Measurements from ENCODE around the gene FAM50B.
"Not testable (repeated sequence)": the region's sequence is repeated elsewhere in the genome, so short reads cannot be mapped to it uniquely, and the experiment has no call there.

FAM50B gene

DNA sequence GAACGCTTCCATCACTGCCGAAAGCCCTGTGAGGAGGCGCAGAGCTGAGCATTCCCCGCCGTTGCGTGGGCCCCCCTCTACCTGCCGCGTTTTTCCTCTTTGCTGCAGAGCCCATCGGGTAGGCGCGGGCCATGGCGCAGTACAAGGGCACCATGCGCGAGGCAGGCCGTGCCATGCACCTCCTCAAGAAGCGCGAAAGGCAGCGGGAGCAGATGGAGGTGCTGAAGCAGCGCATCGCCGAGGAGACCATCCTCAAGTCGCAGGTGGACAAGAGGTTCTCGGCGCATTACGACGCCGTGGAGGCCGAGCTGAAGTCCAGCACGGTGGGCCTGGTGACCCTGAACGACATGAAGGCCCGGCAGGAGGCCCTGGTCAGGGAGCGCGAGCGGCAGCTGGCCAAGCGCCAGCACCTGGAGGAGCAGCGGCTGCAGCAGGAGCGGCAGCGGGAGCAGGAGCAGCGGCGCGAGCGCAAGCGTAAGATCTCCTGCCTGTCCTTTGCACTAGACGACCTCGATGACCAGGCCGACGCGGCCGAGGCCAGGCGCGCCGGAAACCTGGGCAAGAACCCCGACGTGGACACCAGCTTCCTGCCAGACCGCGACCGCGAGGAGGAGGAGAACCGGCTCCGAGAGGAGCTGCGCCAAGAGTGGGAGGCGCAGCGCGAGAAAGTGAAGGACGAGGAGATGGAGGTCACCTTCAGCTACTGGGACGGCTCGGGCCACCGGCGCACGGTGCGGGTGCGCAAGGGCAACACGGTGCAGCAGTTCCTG is 693 bp downstream of the FAM50B start:
- DNase-seq (ENCODE audit: low read depth in 2 of 2), result no peak

DNA sequence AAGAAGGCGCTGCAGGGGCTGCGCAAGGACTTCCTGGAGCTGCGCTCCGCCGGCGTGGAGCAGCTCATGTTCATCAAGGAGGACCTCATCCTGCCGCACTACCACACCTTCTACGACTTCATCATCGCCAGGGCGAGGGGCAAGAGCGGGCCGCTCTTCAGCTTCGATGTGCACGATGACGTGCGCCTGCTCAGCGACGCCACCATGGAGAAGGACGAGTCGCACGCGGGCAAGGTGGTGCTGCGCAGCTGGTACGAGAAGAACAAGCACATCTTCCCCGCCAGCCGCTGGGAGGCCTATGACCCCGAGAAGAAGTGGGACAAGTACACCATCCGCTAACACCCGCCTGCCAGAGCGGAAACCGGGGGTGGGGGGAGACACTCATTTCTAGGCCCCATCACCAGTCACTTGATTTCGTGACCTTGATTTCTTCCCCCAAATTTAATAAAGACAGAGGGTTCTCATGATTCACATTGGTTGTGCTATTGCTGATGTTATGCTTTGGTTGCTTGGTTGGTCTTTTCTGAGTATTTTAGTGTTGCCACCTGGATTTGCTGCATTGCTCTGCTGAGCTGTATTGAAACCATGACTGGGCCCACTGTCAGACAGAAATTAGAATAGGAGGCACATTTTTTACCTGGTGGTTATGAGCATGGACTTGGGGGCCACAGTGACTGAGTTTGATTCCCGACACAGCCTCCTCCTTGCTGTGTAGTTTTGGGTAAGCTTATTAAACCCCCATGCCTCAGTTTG is 1.5 kb downstream of the FAM50B start:
- DNase-seq (ENCODE audit: low read depth in 2 of 2), result peak; percentile 21 to 59

DNA sequence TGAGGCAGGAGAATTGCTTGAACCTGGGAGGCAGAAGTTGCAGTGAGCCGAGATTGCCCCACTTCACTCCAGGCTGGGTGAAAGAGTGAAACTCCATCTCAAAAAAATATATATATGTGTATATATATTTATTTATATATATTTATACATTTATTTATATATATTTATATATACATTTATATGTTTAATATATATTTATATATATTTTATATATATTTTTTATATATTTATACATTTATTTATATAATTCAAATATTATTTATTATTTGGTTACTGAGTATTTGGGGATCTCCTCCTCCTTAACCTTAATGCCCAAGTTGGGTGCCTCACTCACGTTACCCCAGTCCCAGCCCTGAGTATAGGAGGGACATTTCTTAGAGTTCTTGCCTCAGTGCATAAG is 2.7 kb downstream of the FAM50B start:
- no peak for DNase-seq (ENCODE audit: low read depth in 2 of 2)

DNA sequence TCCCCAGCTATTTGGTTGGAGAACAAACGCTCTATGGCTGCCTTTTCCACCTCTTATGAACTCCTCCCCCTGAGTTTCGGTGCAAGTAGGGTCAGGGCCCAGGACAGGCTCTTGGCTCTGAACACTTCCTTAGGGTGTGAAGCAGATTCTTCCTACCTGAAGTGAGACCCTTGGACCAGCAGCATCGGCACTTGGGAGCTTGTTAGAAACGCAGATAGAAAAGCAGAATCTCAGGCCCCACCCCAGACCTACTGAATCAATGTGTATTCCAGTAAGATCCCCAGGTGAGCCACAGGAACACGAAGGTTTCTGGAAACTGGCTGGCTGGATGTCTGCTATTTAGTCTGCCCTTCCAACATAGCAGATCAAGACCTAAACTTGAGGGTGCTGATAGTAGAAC is 3.2 kb downstream of the FAM50B start:
- DNase-seq (ENCODE audit: low read depth in 2 of 2), result no peak

DNA sequence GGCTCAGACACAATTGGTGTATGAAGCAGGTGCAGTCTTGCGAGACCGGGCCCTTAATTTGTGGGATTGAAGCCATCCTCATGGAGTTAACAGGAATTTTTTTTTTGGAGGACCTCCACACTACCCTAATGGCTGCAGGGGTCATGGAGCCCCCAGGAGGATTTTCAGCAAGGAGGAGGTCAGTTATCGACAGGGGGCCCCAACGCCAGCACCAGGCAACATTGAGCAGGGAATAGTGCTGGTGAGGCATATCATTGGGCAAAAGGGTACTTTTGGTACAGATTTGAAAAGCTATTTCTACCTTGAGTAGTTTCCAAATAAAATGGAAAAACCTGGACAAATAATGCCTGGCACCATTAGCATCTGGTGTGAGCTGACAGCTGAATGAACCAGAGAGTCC is 6.7 kb downstream of the FAM50B start:
- DNase-seq (ENCODE audit: low read depth in 2 of 2), result no peak

DNA sequence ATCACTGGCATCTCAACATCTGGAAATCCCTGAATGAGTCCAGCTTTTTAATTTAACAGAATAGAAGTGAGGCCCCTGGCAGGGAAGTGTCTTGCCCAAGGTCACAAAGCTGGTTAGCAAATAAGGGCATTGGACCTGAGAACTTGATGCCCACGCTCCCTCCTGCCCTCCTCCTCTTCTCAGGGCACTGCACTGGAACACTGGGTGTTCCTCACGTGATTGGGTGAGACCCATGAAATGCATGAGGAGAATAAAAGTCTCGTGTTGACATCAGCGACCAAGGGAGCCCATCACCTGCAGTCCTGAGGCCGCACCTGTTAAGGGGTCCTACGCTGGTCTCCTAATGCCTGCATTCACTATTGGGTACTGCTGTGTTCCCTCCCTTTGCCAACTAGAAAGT is 7.4 kb downstream of the FAM50B start:
- DNase-seq (ENCODE audit: low read depth in 2 of 2), result no peak

DNA sequence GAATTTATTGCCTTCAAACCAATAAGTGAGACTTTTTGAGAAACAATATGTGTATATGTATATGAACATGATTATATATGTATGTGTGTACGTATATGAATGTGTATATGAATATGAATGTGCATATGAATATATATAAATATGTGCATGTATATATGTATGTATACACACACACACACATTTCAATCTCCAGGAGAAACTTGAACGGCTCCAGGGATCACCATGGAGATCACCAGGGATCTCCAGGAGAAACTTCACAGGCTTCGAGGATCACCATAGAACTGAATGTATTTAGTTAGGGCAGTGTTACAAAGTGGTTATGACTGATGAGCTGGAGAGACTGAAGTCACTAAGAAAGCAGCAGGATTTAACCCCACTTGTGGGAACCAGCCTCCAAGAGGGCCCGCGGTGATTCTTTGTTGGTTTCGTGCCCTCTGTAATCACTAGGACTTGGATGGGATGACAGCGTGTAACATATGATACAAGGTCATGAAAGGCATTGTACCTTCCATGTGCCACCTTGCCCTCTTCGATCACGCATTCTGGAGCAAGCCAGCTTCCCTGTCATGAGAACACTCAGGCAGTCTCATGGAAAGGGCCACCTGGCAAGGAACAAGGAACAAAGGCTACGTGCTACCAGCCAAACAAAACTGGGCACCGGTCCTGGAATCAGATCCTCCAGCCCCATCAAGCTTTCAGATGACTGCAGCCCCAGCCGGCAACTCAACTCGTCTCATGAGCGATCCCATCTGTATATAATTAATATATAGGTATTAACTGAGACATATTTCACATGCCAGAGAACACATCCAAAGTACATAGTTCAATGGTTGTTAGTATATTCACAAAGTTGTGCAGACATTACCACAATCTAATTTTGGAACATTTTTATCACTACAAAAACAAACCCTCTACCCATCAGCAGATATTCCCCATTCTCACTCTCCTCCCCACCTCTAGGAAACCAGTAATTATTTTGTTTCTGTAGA is 8.6 kb downstream of the FAM50B start:
- DNase-seq (ENCODE audit: low read depth in 2 of 2), result no peak

DNA sequence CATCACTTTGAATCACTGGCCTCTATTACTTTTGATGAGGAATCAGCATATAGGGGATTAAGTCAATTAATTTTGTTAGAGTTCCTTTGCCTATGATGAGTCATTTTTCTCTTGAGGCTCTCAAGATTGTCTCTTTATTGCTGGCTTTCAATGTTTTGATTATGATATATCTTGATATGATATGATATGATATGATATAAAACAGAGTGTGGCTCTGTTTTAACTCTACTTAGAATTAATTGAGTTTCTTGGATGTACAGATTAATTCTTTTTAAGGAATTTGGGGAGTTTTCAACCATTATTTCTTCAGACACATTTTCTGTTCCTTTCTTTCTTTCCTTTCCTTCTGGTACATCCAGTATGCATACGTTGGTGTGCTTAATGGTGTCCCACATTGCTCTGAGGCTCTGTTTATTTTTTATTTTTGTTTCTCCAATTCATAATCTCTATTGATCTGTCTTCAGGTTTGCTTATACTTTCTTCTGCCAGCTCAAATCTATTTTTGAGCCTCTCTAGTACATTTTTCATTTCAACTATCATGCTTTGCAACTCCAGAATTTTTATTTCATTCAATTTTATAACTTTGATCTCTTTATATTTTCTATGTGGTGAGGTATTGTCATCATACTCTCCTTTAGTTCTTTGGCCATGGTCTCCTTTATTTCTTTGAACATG is 10.8 kb downstream of the FAM50B start:
- no peak for DNase-seq (ENCODE audit: low read depth in 2 of 2)

DNA sequence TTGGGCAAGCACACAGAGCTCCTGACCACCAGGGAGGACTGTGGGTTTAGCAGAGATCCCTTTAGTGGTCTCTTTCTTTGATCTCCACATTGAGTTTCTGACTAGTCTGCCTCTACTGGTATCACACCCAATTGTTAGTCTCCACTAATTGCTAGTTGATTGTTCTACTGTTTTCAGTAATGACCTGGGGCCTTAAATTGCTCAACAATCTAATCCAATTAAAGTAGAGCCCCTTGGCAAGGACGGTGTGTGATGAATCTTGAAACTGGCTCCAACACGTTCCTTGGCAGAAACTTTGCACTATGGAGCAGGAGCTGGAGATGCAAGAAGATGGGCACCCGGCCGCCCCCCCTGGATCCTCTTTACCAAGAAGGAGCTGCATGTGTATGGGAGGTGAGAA is 12.3 kb downstream of the FAM50B start:
- no peak for DNase-seq (ENCODE audit: low read depth in 2 of 2)

DNA sequence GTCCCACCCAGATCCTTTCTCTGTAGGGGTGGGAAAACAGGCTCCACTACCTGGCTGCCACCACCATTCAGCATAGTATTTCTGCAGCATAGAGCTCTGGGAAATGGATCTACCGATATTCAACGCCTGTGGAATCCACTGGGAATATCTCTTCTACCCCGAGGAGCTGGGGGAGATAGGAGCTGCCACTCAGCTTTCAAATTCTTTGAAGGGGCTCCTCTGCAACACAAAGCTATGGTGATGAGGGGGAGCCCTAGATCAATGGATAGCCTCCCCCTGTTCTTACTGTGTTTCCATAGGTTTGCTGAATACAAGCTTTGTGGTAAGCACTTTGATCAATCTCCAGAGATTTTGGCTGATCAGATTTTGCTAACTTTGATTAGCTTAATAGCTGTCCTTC is 12.9 kb downstream of the FAM50B start:
- no peak for DNase-seq (ENCODE audit: low read depth in 2 of 2)

DNA sequence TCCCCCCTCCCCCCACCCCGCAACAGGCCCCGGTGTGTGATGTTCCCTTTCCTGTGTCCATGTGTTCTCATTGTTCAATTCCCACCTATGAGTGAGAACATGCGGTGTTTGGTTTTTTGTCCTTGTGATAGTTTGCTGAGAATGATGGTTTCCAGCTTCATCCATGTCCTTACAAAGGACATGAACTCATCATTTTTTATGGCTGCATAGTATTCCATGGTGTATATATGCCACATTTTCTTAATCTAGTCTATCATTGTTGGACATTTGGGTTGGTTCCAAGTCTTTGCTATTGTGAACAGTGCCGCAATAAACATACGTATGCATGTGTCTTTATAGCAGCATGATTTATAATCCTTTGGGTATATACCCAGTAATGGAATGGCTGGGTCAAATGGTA is 14.1 kb downstream of the FAM50B start:
- not testable (repeated sequence) for DNase-seq (ENCODE audit: low read depth in 2 of 2)

DNA sequence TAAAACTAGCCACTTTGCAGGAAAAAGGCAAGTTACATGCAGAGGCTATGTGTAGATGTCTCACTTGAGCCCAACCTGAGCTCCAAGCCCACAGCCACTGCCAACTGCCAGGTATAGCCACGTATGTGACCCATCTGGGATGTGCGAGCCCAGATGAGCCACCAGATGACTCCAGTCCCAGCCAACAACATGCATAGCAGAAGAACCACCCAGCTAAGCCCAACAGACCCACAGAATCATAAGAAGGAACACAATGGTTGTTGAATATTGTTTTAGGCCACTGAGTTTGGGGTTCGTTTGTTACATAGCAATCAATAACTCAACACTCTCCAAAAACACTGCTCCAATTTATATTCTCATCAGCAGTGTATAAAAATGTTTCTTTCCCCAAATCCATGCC is 16.3 kb downstream of the FAM50B start:
- DNase-seq (ENCODE audit: low read depth in 2 of 2), result no peak

DNA sequence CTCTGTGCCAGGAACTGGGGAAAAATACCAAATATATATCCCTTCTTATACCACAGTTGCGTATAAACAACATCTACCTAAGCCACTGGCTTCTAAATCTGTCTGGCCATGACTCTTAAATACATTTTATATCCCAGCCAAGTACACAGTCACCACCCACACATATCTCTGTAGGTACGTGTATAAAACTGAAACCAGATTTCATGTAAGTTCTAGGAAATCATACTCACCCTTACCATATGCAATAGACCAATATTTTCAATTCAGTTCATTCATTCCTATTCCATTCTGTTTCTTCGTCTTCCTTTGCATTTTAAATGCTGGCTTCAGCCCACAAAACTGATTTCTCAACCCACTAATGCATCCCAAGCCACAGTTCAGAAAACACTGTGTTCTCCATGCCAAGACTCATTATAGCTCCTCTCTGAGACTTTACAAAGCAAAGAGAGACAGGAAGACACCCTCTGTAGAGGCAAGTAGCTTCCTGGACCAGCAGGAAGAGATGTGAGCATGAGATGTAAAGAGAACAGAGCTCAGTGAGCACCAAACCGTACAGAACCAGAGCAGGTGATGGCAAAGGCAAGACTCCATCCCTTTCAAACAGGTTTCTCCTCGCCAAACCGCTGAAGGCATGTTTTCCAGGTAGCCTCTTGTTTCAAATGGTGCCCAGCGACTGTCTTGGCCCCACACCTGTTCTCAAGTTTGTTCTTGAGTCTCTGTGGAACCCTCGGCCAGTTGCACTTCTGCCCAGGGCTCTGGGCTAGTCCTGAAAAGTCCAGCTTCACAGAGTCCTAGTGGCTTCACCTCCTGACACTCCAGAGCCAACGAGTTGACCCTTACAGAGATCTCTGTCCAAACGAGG is 18.7 kb downstream of the FAM50B start:
- DNase-seq (ENCODE audit: low read depth in 2 of 2), result no peak

DNA sequence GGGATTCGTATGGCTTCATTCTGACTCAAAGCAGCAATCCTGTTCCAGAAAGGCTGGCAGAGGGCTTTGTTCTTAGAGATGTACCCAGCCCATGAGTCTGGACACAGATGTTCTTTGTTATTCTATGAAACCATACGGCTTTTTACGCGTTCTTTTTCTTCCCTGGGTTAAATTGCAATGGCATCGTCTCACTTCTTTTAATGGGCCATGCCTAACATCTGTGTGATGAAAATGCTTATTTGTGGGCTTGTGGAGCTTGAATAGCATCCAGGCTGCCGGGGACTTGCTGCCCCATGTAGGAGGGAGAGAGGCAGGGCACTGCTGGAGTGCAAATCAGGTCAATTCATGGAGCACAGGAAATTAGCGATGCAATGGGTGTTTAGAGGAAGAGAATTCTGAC is 19.4 kb downstream of the FAM50B start:
- no peak for DNase-seq (ENCODE audit: low read depth in 2 of 2)

DNA sequence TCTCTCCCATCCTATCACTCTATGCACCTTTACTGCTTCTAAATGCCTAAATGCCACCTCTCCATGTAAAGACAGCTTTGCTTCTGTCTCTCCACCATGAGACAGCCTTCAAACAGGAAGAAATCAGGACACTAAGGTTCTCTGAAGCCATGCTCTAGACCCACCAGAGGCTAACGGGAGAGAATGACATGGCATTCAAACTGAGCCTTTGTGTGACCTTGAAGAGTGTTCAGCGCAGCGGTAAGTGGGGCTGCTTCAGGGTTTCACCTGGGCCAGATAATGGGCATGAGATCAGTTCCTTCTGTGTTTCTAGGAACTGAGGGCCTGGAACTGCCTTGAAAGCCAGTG is 20.1 kb downstream of the FAM50B start:
- no peak for DNase-seq (ENCODE audit: low read depth in 2 of 2)

DNA sequence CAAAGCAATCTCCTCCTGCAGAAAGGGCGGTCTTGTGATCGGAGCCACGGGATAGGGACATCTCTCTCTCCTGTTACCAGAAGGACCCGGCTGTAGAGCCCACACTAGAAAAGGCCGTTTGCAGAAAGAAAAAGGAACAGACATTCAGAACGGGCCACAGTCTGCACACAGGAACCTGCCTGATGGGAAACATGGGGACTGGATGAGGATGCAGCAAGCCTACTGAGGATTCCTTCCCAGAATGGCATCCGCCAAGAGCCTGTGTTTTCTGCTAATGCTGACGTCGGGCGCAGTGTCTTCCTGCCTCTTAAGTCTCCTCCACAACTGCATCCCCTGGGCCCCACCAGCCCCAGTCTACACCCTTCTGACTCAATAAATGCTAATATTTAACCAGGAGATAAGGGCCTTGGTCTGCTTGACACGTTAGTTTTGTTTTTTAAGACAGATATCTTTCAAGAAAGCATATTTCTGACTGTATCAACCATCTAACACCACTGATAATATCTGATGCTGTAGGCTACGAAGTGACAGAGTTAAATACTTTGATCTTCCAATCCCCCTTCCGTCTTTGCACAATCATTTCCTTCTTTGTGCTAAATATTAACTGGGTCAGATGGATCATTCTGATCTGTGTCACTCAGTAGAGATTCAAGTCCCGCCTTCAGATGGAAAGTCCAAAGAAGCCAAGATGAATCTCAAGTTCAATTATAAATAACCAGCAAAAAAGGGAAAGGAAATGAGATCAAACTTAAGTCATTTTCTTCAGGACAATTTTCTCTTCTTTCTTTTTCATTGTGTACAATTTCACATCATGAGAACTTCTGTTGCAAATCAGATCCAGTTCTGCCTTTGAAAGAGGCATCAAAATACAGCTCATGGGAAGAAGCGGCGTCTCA is 20.7 kb downstream of the FAM50B start:
- peak in 1 of 2 donors; percentile 30 for DNase-seq (ENCODE audit: low read depth in 2 of 2)

DNA sequence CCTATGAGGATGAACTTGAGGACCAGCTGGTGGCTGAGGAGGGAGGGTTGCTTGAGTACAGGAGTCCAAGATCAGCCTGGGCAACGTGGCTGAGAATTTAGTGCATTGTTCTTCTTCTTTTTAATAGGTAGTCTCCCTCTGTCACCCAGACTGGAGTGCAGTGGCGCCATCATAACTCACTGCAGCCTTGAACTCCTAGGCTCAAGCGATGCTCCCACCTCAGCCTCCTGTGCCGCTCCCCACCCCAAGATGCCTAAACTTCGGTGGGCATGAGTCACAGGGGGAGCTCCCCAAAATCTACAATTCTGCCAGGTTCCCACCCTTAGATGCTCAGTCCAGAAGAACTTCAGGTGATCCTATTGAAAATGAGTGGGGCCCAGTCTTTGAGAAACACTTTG is 21.4 kb downstream of the FAM50B start:
- DNase-seq (ENCODE audit: low read depth in 2 of 2), result no peak

DNA sequence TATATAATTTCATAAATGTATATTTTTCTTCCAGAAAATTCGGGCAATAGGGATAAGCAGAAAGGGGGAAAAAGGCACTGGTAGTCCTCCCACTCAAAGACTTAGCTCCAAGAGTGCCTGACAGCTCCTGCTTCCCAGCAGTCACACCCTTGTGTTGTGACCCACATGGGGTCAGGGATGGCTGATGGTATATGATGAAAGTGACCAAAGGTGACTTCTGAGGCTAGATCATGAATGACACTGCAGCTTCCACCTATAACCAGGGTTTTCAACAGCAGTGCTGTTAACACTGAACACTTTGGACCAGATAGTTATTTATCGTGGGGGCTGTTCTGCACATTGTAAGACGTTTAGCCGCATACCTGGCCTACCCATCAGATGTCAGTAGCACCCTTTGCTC is 22.3 kb downstream of the FAM50B start:
- DNase-seq (ENCODE audit: low read depth in 2 of 2), result no peak

DNA sequence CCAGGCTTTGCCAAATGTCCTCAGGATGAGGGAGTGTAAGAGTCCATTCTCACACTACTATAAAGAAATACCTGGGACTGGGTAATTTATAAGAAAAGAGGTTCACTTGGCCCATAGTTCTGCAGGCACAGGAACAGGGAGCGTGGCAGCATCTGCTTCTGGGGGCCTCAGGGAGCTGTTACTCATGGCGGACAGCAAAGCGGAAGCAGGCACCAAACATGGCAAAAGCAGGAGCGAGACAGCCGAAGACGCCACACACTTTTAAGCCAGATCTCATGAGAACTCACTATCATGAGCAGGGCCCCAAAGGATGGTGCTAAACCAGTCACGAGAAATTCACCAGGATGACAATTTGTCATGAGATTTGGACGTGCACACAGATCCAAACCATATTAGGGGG is 22.8 kb downstream of the FAM50B start:
- no peak for DNase-seq (ENCODE audit: low read depth in 2 of 2)

DNA sequence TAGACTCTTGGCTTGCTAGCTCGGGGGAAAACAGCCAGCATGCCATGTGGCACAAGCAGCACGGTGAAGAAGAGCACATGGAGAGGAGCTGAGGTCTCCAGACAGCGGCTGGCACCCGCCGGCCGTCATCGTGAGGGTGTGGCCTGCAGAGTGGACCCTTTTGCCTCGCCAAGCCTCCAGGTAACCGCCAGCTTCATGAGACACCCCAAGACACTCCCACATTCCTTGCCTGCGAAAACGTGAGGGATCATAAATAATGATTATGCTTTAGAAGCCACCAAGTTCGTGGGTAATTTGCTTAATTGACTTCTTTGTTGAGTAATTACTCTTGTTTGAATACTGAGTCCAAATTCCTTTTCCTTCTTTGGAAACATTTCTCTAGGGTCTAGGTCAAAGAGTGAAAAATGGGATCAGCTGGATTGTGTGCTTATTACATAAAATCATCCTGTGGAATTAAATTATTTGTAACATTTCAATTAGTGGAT is 23.2 kb downstream of the FAM50B start:
- no peak for DNase-seq (ENCODE audit: low read depth in 2 of 2)
